NCI-H1417 treated with DMSO at 0.1 percent for 48 hours (cell line): ENCODE results near the gene CBLN1.

Source experiments
- DNase-seq: peaks from one replicate; lab custom pipeline; 2025; lab: John Stamatoyannopoulos, UW

Gene CBLN1

GRCh38 chr16:49281480-49281842 lies at the start of gene CBLN1:
Gene CBLN1 (minus strand): TSS chr16:49281838. CDS start chr16:49281465, 373 bp downstream.
- no peak for DNase-seq

GRCh38 chr16:49330562-49331201 lies 49.0 kb upstream of the CBLN1 start:
- no peak for DNase-seq

GRCh38 chr16:49328325-49328724 lies 46.7 kb upstream of the CBLN1 start:
- DNase-seq = no peak

GRCh38 chr16:49327466-49327865 lies 45.8 kb upstream of the CBLN1 start:
- no peak for DNase-seq

- no peak for DNase-seq
These were observed 43.1 kb upstream of the CBLN1 start for GRCh38 chr16:49324703-49325102.

- DNase-seq = no peak
These were observed 34.0 kb upstream of the CBLN1 start for GRCh38 chr16:49315602-49316001.

- no peak for DNase-seq
These were observed 30.8 kb upstream of the CBLN1 start for GRCh38 chr16:49312389-49312985.

GRCh38 chr16:49311823-49312222 lies 30.2 kb upstream of the CBLN1 start:
- no peak for DNase-seq

GRCh38 chr16:49307176-49307575 lies 25.5 kb upstream of the CBLN1 start:
- DNase-seq = no peak

GRCh38 chr16:49305406-49305805 lies 23.8 kb upstream of the CBLN1 start:
- DNase-seq = no peak

GRCh38 chr16:49292413-49292812 lies 10.8 kb upstream of the CBLN1 start:
- DNase-seq = no peak

GRCh38 chr16:49287572-49287971 lies 5.9 kb upstream of the CBLN1 start:
- no peak for DNase-seq

- DNase-seq = no peak
These were observed 3.3 kb upstream of the CBLN1 start for GRCh38 chr16:49284962-49285361.

GRCh38 chr16:49283376-49284049 lies 1.9 kb upstream of the CBLN1 start:
- DNase-seq = no peak

- DNase-seq = no peak
These were observed 1.2 kb upstream of the CBLN1 start for GRCh38 chr16:49282690-49283375.

- peak; percentile 78 for DNase-seq
These were observed 405 bp upstream of the CBLN1 start for GRCh38 chr16:49281843-49282642.

GRCh38 chr16:49280841-49281371 lies 732 bp downstream of the CBLN1 start:
- no peak for DNase-seq

- no peak for DNase-seq
These were observed 1.4 kb downstream of the CBLN1 start for GRCh38 chr16:49280105-49280741.

- no peak for DNase-seq
These were observed 2.5 kb downstream of the CBLN1 start for GRCh38 chr16:49278944-49279725.

GRCh38 chr16:49278567-49278827 lies 3.1 kb downstream of the CBLN1 start:
- DNase-seq = no peak
